ENCODE data around the gene GPANK1.

The GPANK1 gene

GRCh38 chr6:31632279-31632946, 32.4 kb downstream of the GPANK1 start:
- H3K36me3 ChIP-seq = peaks cover 100% of the 10 kb centered on the region
- H3K9ac ChIP-seq = peak overlapping the region; percentile 38; the same call in 1 of the 2 replicates
- H3K27me3 ChIP-seq = no peaks in the 10 kb centered on the region
- no peak overlapping the region for H3K4me2 ChIP-seq
- peaks cover 100% of the 10 kb centered on the region for H4K20me1 ChIP-seq
- H3K9me3 ChIP-seq = no peaks in the 10 kb centered on the region
- no peak for TF ChIP-seq Cebpa-rat (IDR thresholded peaks at IDR 0.05)
- H3K27ac ChIP-seq = no peak overlapping the region
- no peak overlapping the region for H3K4me3 ChIP-seq
- peaks cover 12% of the 10 kb centered on the region; the same call in 1 of the 2 replicates for H3K4me1 ChIP-seq

GRCh38 chr6:31631681-31632278, 33.0 kb downstream of the GPANK1 start:
- no peak overlapping the region for H3K9ac ChIP-seq
- no peaks in the 10 kb centered on the region for H3K9me3 ChIP-seq
- H3K4me2 ChIP-seq = no peak overlapping the region
- peaks cover 6% of the 10 kb centered on the region; the same call in 1 of the 2 replicates for H3K4me1 ChIP-seq
- H3K27ac ChIP-seq = no peak overlapping the region
- no peaks in the 10 kb centered on the region for H3K27me3 ChIP-seq
- peaks cover 100% of the 10 kb centered on the region for H3K36me3 ChIP-seq
- no peak overlapping the region for H3K4me3 ChIP-seq
- H4K20me1 ChIP-seq = peaks cover 100% of the 10 kb centered on the region
- TF ChIP-seq Cebpa-rat (IDR thresholded peaks at IDR 0.05) = no peak

- Histone ChIP-seq H3K4me3 (no peak overlapping the region), H3K9ac (no peak overlapping the region), H3K9me3 (no peaks in the 10 kb centered on the region), H3K27ac (no peak overlapping the region), H3K27me3 (no peaks in the 10 kb centered on the region), H3K4me1 (peaks cover under 1% of the 10 kb centered on the region; the same call in 1 of the 2 replicates), H4K20me1 (peaks cover 100% of the 10 kb centered on the region), H3K4me2 (no peak overlapping the region), H3K36me3 (peaks cover 100% of the 10 kb centered on the region)
- TF ChIP-seq Cebpa-rat (IDR thresholded peaks at IDR 0.05) = no peak
These were observed 33.6 kb downstream of the GPANK1 start for GRCh38 chr6:31631209-31631608.

GRCh38 chr6:31630177-31630934, 34.4 kb downstream of the GPANK1 start:
- Histone ChIP-seq H3K27ac (no peak overlapping the region), H3K4me2 (no peak overlapping the region), H3K9me3 (no peaks in the 10 kb centered on the region), H3K4me1 (no peaks in the 10 kb centered on the region), H3K36me3 (peaks cover 100% of the 10 kb centered on the region), H3K27me3 (no peaks in the 10 kb centered on the region), H3K4me3 (no peak overlapping the region), H4K20me1 (peaks cover 100% of the 10 kb centered on the region), H3K9ac (no peak overlapping the region)
- no peak for TF ChIP-seq Cebpa-rat (IDR thresholded peaks at IDR 0.05)

GRCh38 chr6:31629014-31629413, 35.8 kb downstream of the GPANK1 start:
- H4K20me1 ChIP-seq = peaks cover 100% of the 10 kb centered on the region
- H3K36me3 ChIP-seq = peaks cover 100% of the 10 kb centered on the region
- H3K9me3 ChIP-seq = no peaks in the 10 kb centered on the region
- TF ChIP-seq Cebpa-rat (IDR thresholded peaks at IDR 0.05) = no peak
- H3K4me2 ChIP-seq = no peak overlapping the region
- no peaks in the 10 kb centered on the region for H3K4me1 ChIP-seq
- no peak overlapping the region for H3K4me3 ChIP-seq
- no peaks in the 10 kb centered on the region for H3K27me3 ChIP-seq
- no peak overlapping the region for H3K9ac ChIP-seq
- H3K27ac ChIP-seq = no peak overlapping the region

GRCh38 chr6:31627690-31628287, 37.0 kb downstream of the GPANK1 start:
- H3K9me3 ChIP-seq = no peaks in the 10 kb centered on the region
- H3K4me2 ChIP-seq = no peak overlapping the region
- H3K36me3 ChIP-seq = peaks cover 100% of the 10 kb centered on the region
- H3K9ac ChIP-seq = no peak overlapping the region
- H3K27ac ChIP-seq = no peak overlapping the region
- peaks cover 100% of the 10 kb centered on the region for H4K20me1 ChIP-seq
- no peaks in the 10 kb centered on the region for H3K27me3 ChIP-seq
- no peak for TF ChIP-seq Cebpa-rat (IDR thresholded peaks at IDR 0.05)
- H3K4me1 ChIP-seq = peaks cover 6% of the 10 kb centered on the region
- H3K4me3 ChIP-seq = no peak overlapping the region

- Histone ChIP-seq H3K27ac (no peak overlapping the region), H3K9ac (no peak overlapping the region), H3K27me3 (no peaks in the 10 kb centered on the region), H3K36me3 (peaks cover 100% of the 10 kb centered on the region), H4K20me1 (peaks cover 100% of the 10 kb centered on the region), H3K4me2 (no peak overlapping the region), H3K9me3 (no peaks in the 10 kb centered on the region), H3K4me3 (no peak overlapping the region), H3K4me1 (peaks cover 14% of the 10 kb centered on the region)
- TF ChIP-seq Cebpa-rat (IDR thresholded peaks at IDR 0.05) = no peak
These were observed 37.8 kb downstream of the GPANK1 start for GRCh38 chr6:31626952-31627351.

- H3K27me3 ChIP-seq = no peaks in the 10 kb centered on the region
- TF ChIP-seq Cebpa-rat (IDR thresholded peaks at IDR 0.05) = no peak
- peaks cover 76% of the 10 kb centered on the region for H3K36me3 ChIP-seq
- no peak overlapping the region for H3K4me3 ChIP-seq
- peaks cover 20% of the 10 kb centered on the region for H3K4me1 ChIP-seq
- peaks cover 82% of the 10 kb centered on the region for H4K20me1 ChIP-seq
- no peak overlapping the region for H3K9ac ChIP-seq
- no peak overlapping the region for H3K27ac ChIP-seq
- no peak overlapping the region for H3K4me2 ChIP-seq
- no peaks in the 10 kb centered on the region for H3K9me3 ChIP-seq
These were observed 40.7 kb downstream of the GPANK1 start for GRCh38 chr6:31624070-31624469.

- H3K36me3 ChIP-seq = peaks cover 62% of the 10 kb centered on the region
- peak overlapping the region; percentile 99 for H3K9ac ChIP-seq
- no peaks in the 10 kb centered on the region for H3K9me3 ChIP-seq
- peak overlapping the region; percentile 98 for H3K4me3 ChIP-seq
- no peaks in the 10 kb centered on the region for H3K27me3 ChIP-seq
- peaks cover 20% of the 10 kb centered on the region for H3K4me1 ChIP-seq
- H3K4me2 ChIP-seq = peak overlapping the region; percentile 98
- H4K20me1 ChIP-seq = peaks cover 68% of the 10 kb centered on the region
- no peak for TF ChIP-seq Cebpa-rat (IDR thresholded peaks at IDR 0.05)
- H3K27ac ChIP-seq = no peak overlapping the region
These were observed 42.1 kb downstream of the GPANK1 start for GRCh38 chr6:31622684-31623091.
